GM12878 (cell line): ENCODE data around the gene GALR3. TPM values are rescaled to one million over a fixed set of nuclear protein-coding genes. Genes with fewer than 3 reads are reported as not detected.
A peak's percentile ranks its signal among the peaks of the same experiment; 100 is the strongest.

ENCODE experiments used
- ATAC-seq: fragments of 200-7000 bp; cut with Tn5 transposase; 3 replicates; pipeline ENCODE4 v1.9.1; 2020; ENCODE audit warnings: mild to moderate bottlenecking, moderate library complexity
- BruUV-seq: library from RNA; stranded (reverse); fragments of 400-500 nt; replicated peaks from 2 replicates; lab custom pipeline; 2021; lab: Mats Ljungman, UMichigan
- CTCF ChIA-PET: fragments of 300-600 bp; sonication (Branson Sonifier 250); formaldehyde crosslinking; extraction: SDS; loops from one replicate; lab custom pipeline; 2021; ENCODE audit warnings: inconsistent platforms; lab: Yijun Ruan, JAX
- POLR2A ChIA-PET: fragments of 350-600 bp; formaldehyde crosslinking; extraction: SDS; loops from one replicate; lab custom pipeline; 2021; ENCODE audit warnings: inconsistent platforms; lab: Charles Lee
- RAD21 ChIA-PET: fragments of 300-600 bp; sonication (Branson Sonifier 250); formaldehyde crosslinking; loops from one replicate; lab custom pipeline; 2023; ENCODE audit warnings: antibody characterized with exemption; ENCODE audit not compliant: unreplicated experiment; lab: Charles Lee
- SMC1A ChIA-PET: fragments of 300-600 bp; sonication (Branson Sonifier 250); formaldehyde crosslinking; loops from one replicate; lab custom pipeline; 2023; ENCODE audit not compliant: unreplicated experiment, uncharacterized antibody; lab: Charles Lee
- DNase-seq: peaks from one replicate; pipeline ENCODE4 v3.0.0-alpha.2; 2011; ENCODE audit warnings: low read depth, low spot score
- FAIRE-seq: peaks from 3 replicates; lab custom pipeline; 2011; peaks lifted over from hg19 to GRCh38; lab: Jason Lieb, UNC
- H2AFZ ChIP-seq: 2 replicates; pipeline ENCODE4 v1.6.0; 2011; ENCODE audit warnings: low read depth, low read length, control low read depth; ENCODE audit not compliant: control insufficient read depth
- H3K27ac ChIP-seq: 2 replicates; pipeline ENCODE4 v1.5.1; 2011; ENCODE audit warnings: control low read depth; ENCODE audit not compliant: control insufficient read depth, insufficient read depth
- H3K27me3 ChIP-seq, 2 experiments: replicated peaks in 1 of 2; 2 replicates each; pipeline versions ENCODE4 v1.6.0 to v1.6.1; 2011; ENCODE audit warnings: low read length in 1 of 2; ENCODE audit not compliant: control insufficient read depth in 2 of 2, insufficient read depth in 2 of 2
- H3K36me3 ChIP-seq, 2 experiments: 2 replicates each; pipeline ENCODE4 v1.5.1; 2011; ENCODE audit warnings: low read length in 1 of 2; ENCODE audit not compliant: control insufficient read depth in 2 of 2, insufficient read depth in 2 of 2
- H3K4me1 ChIP-seq: 2 replicates; pipeline ENCODE4 v1.6.1; 2011; ENCODE audit warnings: mild to moderate bottlenecking, low read length, moderate library complexity, mixed read lengths; ENCODE audit not compliant: control insufficient read depth, insufficient read depth
- H3K4me2 ChIP-seq: 2 replicates; pipeline ENCODE4 v1.6.0; 2011; ENCODE audit warnings: control low read depth; ENCODE audit not compliant: control insufficient read depth, insufficient read depth
- H3K4me3 ChIP-seq: fragments of 200-600 bp; sonication (generic); 2 replicates; pipeline ENCODE4 v1.5.1; 2016
- H3K79me2 ChIP-seq: 2 replicates; pipeline ENCODE4 v1.6.0; 2011; ENCODE audit warnings: low read length; ENCODE audit not compliant: control insufficient read depth, insufficient read depth
- H3K9ac ChIP-seq: 2 replicates; pipeline ENCODE4 v1.8.0; 2011; ENCODE audit warnings: low read length, control low read depth, mixed read lengths; ENCODE audit not compliant: control insufficient read depth, insufficient read depth
- H3K9me3 ChIP-seq: replicated peaks from 3 replicates; pipeline ENCODE4 v1.5.1; 2011; ENCODE audit warnings: mild to moderate bottlenecking, low read length; ENCODE audit not compliant: control insufficient read depth, insufficient read depth
- H4K20me1 ChIP-seq: 2 replicates; pipeline ENCODE4 v1.6.0; 2011; ENCODE audit not compliant: control insufficient read depth, insufficient read depth
- BHLHE40 ChIP-seq, 2 experiments: fragments of 450-650 bp in 1 of 2; IDR thresholded peaks; 2 replicates each; pipeline ENCODE4 v1.6.1; 2011 to 2017; ENCODE audit warnings: low read depth in 2 of 2, borderline replicate concordance in 1 of 2, improper control_type of control experiment in 1 of 2, low read length in 1 of 2, mild to moderate bottlenecking in 1 of 2
- IKZF2 ChIP-seq, 2 experiments: fragments of 450-650 bp; IDR thresholded peaks; 2 replicates each; pipeline ENCODE4 v1.6.1; 2017; ENCODE audit warnings: mild to moderate bottlenecking in 2 of 2, moderate library complexity in 2 of 2
- MXI1 ChIP-seq: fragments of 150-350 bp; IDR thresholded peaks from 2 replicates; pipeline ENCODE4 v1.6.1; 2011; ENCODE audit warnings: low read depth, mild to moderate bottlenecking, inconsistent platforms, low read length, improper control_type of control experiment
- SREBF1 ChIP-seq: IDR thresholded peaks from 2 replicates; pipeline ENCODE4 v1.6.1; 2012; ENCODE audit warnings: mild to moderate bottlenecking, low read length
- ZNF217 ChIP-seq: fragments of 450-650 bp; IDR thresholded peaks from 2 replicates; pipeline ENCODE4 v1.6.1; 2017; ENCODE audit warnings: antibody characterized with exemption, mild to moderate bottlenecking
- whole genome bisulfite sequencing: methylation state at CpG from one replicate; pipeline ENCODE4 v1.1.6; 2016; ENCODE audit warnings: low lambda C conversion rate; ENCODE audit not compliant: insufficient replicate concordance, insufficient coverage; ENCODE audit errors: missing lambda C conversion rate; 5-methylcytosine and 5-hydroxymethylcytosine counted together
- in situ Hi-C: fragments of 300-500 bp; cut with MboI; formaldehyde crosslinking; loops from 9 replicates; pipeline ENCODE4 v1.14.3; 2018; ENCODE audit warnings: mixed read lengths
- intact Hi-C: fragments of 100-400 bp; cut with micrococcal nuclease; formaldehyde crosslinking; loops from one replicate; pipeline ENCODE4 v1.14.2; 2022; ENCODE audit not compliant: unreplicated experiment
- polyA plus RNA-seq, 11 experiments: library from polyadenylated mRNA; depleted of rRNA in 4 of 11; unstranded in 6 of 11; stranded (reverse) in 5 of 11; fragments of >200 nt; fragmentation: Nextera tagmentation in 4 of 11; fragmentation: Illumina TruSeq in 1 of 11; extraction: Ambion mirVana in 4 of 11; extraction: Trizol in 1 of 11; gene quantifications; 1 replicate in 1 of 11; 2 replicates in 10 of 11; pipeline versions ENCODE4 v1.2.1 to v1.2.3, GENCODE V29; 2011 to 2016; ENCODE audit warnings: inconsistent platforms in 2 of 11, missing spikeins in 2 of 11, low read depth in 1 of 11
- total RNA-seq, 4 experiments: library from RNA; depleted of rRNA in 3 of 4; stranded (reverse); fragments of >200 nt in 3 of 4; fragmentation: Illumina TruSeq in 1 of 4; extraction: Trizol in 1 of 4; gene quantifications; 2 replicates each; pipeline versions ENCODE4 v1.2.1 to v1.2.3, GENCODE V29; 2013 to 2021
- TF ChIP-seq, protein P1 (sequence below): fragments of 450-650 bp; IDR thresholded peaks from 2 replicates; pipeline ENCODE4 v1.6.1; 2017; ENCODE audit warnings: mild to moderate bottlenecking, moderate library complexity
- TF ChIP-seq, protein P2 (sequence below), 3 experiments: IDR thresholded peaks in 2 of 3; conservative IDR thresholded peaks in 1 of 3; 2 replicates each; pipeline ENCODE4 v1.5.1; 2011; ENCODE audit warnings: low read depth in 3 of 3, low read length in 3 of 3, mild to moderate bottlenecking in 3 of 3, control low read depth in 2 of 3, moderate library complexity in 2 of 3, inconsistent platforms in 1 of 3, mixed read lengths in 1 of 3; ENCODE audit not compliant: control insufficient read depth in 2 of 3, insufficient read depth in 1 of 3; ENCODE audit errors: extremely low read depth in 1 of 3
- TF ChIP-seq, protein P3 (sequence below): IDR thresholded peaks from 2 replicates; pipeline ENCODE4 v1.6.1; 2012; ENCODE audit warnings: improper control_type of control experiment, low read depth, low read length; ENCODE audit not compliant: insufficient replicate concordance
- TF ChIP-seq, protein P4 (sequence below): fragments of 450-650 bp; IDR thresholded peaks from 2 replicates; pipeline ENCODE4 v1.6.1; 2014; ENCODE audit warnings: mild to moderate bottlenecking

The GALR3 gene
- total and polyA plus RNA-seq, 10 of the 15 experiments (the other 5 are each of a cell fraction or from before 2014, with no cell fraction given) = not detected

DNA sequence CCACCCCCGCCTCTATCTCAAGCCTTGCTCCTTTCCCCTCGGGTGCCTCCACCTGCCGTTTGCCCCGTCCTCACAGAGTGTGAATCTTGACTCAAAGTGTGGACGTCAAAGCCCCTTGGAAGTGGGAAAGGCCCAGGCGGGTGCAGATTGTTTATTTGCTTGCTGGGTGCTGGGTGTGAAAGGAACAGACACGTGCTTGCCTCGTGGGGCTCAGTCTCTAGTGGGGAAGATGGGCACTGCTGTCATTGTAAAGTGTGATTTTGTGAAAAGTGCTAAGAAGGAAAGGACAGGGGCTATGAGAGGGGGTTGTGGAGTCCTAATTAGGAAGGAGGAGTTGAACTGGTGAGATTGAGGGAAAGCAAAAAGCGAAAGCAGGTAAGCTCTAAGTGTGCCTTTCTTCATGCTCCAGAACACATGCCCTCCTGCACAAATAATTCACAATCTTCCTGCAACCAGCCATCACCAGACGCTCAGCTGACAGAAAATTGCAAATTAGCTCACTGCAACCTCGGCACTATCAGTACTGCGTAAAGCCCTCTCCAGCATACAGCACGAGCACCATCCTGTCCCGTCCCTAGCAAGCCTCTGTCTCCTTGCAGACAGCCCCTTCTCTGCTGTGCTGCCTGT lies 25.2 kb upstream of the GALR3 start:
- BruUV-seq = no TSS peak
- Histone ChIP-seq H3K9me3 (no peaks in the 10 kb centered on the region), H3K79me2 (no peaks in the 10 kb centered on the region), H3K27ac (no peak overlapping the region), H3K4me2 (peak overlapping the region; percentile 48), H2AFZ (peak overlapping the region; percentile 51), H4K20me1 (no peaks in the 10 kb centered on the region), H3K36me3 (no peaks in the 10 kb centered on the region), H3K27me3 (peaks cover 1 to 4% of the 10 kb centered on the region in 2 experiments; a peak in 2 of 4 replicates), H3K4me1 (peaks cover 8% of the 10 kb centered on the region), H3K9ac (no peak overlapping the region), H3K4me3 (no peak overlapping the region)
- ATAC-seq (peak; percentile 63), DNase-seq (no peak), FAIRE-seq (peak; percentile 18)
- ChIA-PET POLR2A (no interaction called here), SMC1A (no interaction called here), RAD21 (interaction anchor here (0.9 kb wide), 1 partner anchor 190 kb away, joined by 3 read pairs; the partner anchor contains the start of gene GGA1), CTCF (interaction anchor here (0.6 to 1.8 kb wide), 3 partner anchors 137 to 359 kb away, joined by 3 to 6 read pairs (median 3); partner anchors contain the start of gene PDXP)
- in situ Hi-C loops = no loop called here
- intact Hi-C loops = no loop called here
- WGBS = 9% methylated on average over 13 of the region's 14 CpGs
- TF ChIP-seq, protein P1, sequence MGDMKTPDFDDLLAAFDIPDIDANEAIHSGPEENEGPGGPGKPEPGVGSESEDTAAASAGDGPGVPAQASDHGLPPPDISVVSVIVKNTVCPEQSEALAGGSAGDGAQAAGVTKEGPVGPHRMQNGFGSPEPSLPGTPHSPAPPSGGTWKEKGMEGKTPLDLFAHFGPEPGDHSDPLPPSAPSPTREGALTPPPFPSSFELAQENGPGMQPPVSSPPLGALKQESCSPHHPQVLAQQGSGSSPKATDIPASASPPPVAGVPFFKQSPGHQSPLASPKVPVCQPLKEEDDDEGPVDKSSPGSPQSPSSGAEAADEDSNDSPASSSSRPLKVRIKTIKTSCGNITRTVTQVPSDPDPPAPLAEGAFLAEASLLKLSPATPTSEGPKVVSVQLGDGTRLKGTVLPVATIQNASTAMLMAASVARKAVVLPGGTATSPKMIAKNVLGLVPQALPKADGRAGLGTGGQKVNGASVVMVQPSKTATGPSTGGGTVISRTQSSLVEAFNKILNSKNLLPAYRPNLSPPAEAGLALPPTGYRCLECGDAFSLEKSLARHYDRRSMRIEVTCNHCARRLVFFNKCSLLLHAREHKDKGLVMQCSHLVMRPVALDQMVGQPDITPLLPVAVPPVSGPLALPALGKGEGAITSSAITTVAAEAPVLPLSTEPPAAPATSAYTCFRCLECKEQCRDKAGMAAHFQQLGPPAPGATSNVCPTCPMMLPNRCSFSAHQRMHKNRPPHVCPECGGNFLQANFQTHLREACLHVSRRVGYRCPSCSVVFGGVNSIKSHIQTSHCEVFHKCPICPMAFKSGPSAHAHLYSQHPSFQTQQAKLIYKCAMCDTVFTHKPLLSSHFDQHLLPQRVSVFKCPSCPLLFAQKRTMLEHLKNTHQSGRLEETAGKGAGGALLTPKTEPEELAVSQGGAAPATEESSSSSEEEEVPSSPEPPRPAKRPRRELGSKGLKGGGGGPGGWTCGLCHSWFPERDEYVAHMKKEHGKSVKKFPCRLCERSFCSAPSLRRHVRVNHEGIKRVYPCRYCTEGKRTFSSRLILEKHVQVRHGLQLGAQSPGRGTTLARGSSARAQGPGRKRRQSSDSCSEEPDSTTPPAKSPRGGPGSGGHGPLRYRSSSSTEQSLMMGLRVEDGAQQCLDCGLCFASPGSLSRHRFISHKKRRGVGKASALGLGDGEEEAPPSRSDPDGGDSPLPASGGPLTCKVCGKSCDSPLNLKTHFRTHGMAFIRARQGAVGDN = peak; percentile 32; the same call in 1 of the 2 replicates
- TF ChIP-seq, protein P2, sequence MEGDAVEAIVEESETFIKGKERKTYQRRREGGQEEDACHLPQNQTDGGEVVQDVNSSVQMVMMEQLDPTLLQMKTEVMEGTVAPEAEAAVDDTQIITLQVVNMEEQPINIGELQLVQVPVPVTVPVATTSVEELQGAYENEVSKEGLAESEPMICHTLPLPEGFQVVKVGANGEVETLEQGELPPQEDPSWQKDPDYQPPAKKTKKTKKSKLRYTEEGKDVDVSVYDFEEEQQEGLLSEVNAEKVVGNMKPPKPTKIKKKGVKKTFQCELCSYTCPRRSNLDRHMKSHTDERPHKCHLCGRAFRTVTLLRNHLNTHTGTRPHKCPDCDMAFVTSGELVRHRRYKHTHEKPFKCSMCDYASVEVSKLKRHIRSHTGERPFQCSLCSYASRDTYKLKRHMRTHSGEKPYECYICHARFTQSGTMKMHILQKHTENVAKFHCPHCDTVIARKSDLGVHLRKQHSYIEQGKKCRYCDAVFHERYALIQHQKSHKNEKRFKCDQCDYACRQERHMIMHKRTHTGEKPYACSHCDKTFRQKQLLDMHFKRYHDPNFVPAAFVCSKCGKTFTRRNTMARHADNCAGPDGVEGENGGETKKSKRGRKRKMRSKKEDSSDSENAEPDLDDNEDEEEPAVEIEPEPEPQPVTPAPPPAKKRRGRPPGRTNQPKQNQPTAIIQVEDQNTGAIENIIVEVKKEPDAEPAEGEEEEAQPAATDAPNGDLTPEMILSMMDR (IDR thresholded peaks at IDR 0.05 in 2 of 3, conservative IDR thresholded peaks at IDR 0.05 in 1 of 3; ENCODE audit: control insufficient read depth in 2 of 3, extremely low read depth in 1 of 3, insufficient read depth in 1 of 3, low read depth in 3 of 3, low read length in 3 of 3) = 0 out of 6 replicates have a peak, but pooled peaks of 1 of the 3 experiments have one; percentile 12
- TF ChIP-seq, protein P3, sequence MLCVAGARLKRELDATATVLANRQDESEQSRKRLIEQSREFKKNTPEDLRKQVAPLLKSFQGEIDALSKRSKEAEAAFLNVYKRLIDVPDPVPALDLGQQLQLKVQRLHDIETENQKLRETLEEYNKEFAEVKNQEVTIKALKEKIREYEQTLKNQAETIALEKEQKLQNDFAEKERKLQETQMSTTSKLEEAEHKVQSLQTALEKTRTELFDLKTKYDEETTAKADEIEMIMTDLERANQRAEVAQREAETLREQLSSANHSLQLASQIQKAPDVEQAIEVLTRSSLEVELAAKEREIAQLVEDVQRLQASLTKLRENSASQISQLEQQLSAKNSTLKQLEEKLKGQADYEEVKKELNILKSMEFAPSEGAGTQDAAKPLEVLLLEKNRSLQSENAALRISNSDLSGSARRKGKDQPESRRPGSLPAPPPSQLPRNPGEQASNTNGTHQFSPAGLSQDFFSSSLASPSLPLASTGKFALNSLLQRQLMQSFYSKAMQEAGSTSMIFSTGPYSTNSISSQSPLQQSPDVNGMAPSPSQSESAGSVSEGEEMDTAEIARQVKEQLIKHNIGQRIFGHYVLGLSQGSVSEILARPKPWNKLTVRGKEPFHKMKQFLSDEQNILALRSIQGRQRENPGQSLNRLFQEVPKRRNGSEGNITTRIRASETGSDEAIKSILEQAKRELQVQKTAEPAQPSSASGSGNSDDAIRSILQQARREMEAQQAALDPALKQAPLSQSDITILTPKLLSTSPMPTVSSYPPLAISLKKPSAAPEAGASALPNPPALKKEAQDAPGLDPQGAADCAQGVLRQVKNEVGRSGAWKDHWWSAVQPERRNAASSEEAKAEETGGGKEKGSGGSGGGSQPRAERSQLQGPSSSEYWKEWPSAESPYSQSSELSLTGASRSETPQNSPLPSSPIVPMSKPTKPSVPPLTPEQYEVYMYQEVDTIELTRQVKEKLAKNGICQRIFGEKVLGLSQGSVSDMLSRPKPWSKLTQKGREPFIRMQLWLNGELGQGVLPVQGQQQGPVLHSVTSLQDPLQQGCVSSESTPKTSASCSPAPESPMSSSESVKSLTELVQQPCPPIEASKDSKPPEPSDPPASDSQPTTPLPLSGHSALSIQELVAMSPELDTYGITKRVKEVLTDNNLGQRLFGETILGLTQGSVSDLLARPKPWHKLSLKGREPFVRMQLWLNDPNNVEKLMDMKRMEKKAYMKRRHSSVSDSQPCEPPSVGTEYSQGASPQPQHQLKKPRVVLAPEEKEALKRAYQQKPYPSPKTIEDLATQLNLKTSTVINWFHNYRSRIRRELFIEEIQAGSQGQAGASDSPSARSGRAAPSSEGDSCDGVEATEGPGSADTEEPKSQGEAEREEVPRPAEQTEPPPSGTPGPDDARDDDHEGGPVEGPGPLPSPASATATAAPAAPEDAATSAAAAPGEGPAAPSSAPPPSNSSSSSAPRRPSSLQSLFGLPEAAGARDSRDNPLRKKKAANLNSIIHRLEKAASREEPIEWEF = no peak
- TF ChIP-seq SREBF1 (no peak), ZNF217 (no peak), BHLHE40 (IDR thresholded peaks at IDR 0.05; ENCODE audit: borderline replicate concordance in 1 of 2, low read depth in 2 of 2, low read length in 1 of 2) (peak; percentile 55 to 74; a peak in 3 of 4 replicates), IKZF2 (IDR thresholded peaks at IDR 0.05) (peak in 1 of 2 experiments; percentile 18; a peak in 1 of 4 replicates), MXI1 (peak; percentile 97)
- TF ChIP-seq, protein P4, sequence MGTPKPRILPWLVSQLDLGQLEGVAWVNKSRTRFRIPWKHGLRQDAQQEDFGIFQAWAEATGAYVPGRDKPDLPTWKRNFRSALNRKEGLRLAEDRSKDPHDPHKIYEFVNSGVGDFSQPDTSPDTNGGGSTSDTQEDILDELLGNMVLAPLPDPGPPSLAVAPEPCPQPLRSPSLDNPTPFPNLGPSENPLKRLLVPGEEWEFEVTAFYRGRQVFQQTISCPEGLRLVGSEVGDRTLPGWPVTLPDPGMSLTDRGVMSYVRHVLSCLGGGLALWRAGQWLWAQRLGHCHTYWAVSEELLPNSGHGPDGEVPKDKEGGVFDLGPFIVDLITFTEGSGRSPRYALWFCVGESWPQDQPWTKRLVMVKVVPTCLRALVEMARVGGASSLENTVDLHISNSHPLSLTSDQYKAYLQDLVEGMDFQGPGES = no peak
